CD4-positive, alpha-beta memory T cell (primary cell): Measurements from ENCODE around the gene CABYR. TPM values are rescaled to one million over a fixed set of nuclear protein-coding genes. Genes with fewer than 3 reads are reported as not detected.

Experiments used
- CTCF ChIA-PET: fragments of 350-600 bp; sonication (Branson Sonifier 250); formaldehyde crosslinking; loops from one replicate; lab custom pipeline; 2021; ENCODE audit warnings: inconsistent platforms; ENCODE audit not compliant: partially characterized antibody; lab: Charles Lee
- POLR2A ChIA-PET: fragments of 350-600 bp; sonication (Branson Sonifier 250); formaldehyde crosslinking; loops from one replicate; lab custom pipeline; 2021; ENCODE audit not compliant: partially characterized antibody; lab: Charles Lee
- DNase-seq, 5 donors: peaks; one replicate each; pipeline versions ENCODE4 v3.0.0 to v3.0.0-alpha.2; 2020 to 2022; ENCODE audit warnings: mixed read lengths in 1 of 5
- H3K27ac ChIP-seq: one replicate; pipeline ENCODE4 v1.7.0; 2013; ENCODE audit warnings: low read depth, low read length
- H3K27me3 ChIP-seq: 2 replicates; pipeline ENCODE4 v1.7.0; 2013; ENCODE audit warnings: mild to moderate bottlenecking, low read length, moderate library complexity; ENCODE audit not compliant: insufficient read depth
- H3K36me3 ChIP-seq: 2 replicates; pipeline ENCODE4 v1.7.0; 2013; ENCODE audit warnings: mild to moderate bottlenecking, low read length, moderate library complexity; ENCODE audit not compliant: insufficient read depth
- H3K4me1 ChIP-seq: 2 replicates; pipeline ENCODE4 v1.7.0; 2013; ENCODE audit warnings: mild to moderate bottlenecking, low read length, moderate library complexity; ENCODE audit not compliant: insufficient read depth
- H3K4me3 ChIP-seq, 2 donors: one replicate each; pipeline ENCODE4 v1.7.0; 2013; ENCODE audit warnings: low read length in 2 of 2, mild to moderate bottlenecking in 1 of 2
- H3K9me3 ChIP-seq, 2 donors: one replicate each; pipeline ENCODE4 v1.7.0; 2013; ENCODE audit warnings: low read length in 2 of 2, control low read depth in 1 of 2; ENCODE audit not compliant: control insufficient read depth in 1 of 2
- H3K27ac Mint-ChIP-seq, 7 donors: one replicate each; pipeline ENCODE4 v1.8.0; 2020 to 2021; ENCODE audit warnings: mixed read lengths in 7 of 7, mild to moderate bottlenecking in 6 of 7, inconsistent platforms in 3 of 7, moderate library complexity in 3 of 7
- H3K27me3 Mint-ChIP-seq, 2 donors: one replicate each; pipeline ENCODE4 v1.8.0; 2020 to 2021; ENCODE audit warnings: mixed read lengths in 2 of 2
- H3K36me3 Mint-ChIP-seq, 2 donors: one replicate each; pipeline ENCODE4 v1.8.0; 2020 to 2021; ENCODE audit warnings: mixed read lengths in 2 of 2, inconsistent platforms in 1 of 2, mild to moderate bottlenecking in 1 of 2
- H3K4me1 Mint-ChIP-seq, 4 donors: one replicate each; pipeline ENCODE4 v1.8.0; 2020 to 2021; ENCODE audit warnings: mixed read lengths in 4 of 4, mild to moderate bottlenecking in 1 of 4
- H3K4me3 Mint-ChIP-seq, 8 donors: one replicate each; pipeline ENCODE4 v1.8.0; 2020 to 2021; ENCODE audit warnings: mixed read lengths in 8 of 8, mild to moderate bottlenecking in 7 of 8, moderate library complexity in 6 of 8, inconsistent platforms in 3 of 8
- H3K9me3 Mint-ChIP-seq, 8 donors: one replicate each; pipeline ENCODE4 v1.8.0; 2020 to 2021; ENCODE audit warnings: mixed read lengths in 8 of 8, mild to moderate bottlenecking in 5 of 8, inconsistent platforms in 3 of 8, moderate library complexity in 1 of 8
- intact Hi-C: fragments of 100-400 bp; cut with micrococcal nuclease; formaldehyde crosslinking; loops from one replicate; pipeline ENCODE4 v1.15.1; 2023
- polyA plus RNA-seq, 2 donors: library from polyadenylated mRNA; unstranded; fragments of 300-500 nt; fragmentation: Illumina TruSeq; gene quantifications; one replicate each; pipeline ENCODE4 v1.2.3, GENCODE V29; 2021
- total RNA-seq, 2 experiments: library from RNA; stranded (reverse); gene quantifications; one replicate each; pipeline ENCODE4 v1.2.3, GENCODE V29; 2021

The CABYR gene
- total and polyA plus RNA-seq, 4 experiments from 2014 or later: 0.36 to 2.2 (median 0.90) TPM

DNA sequence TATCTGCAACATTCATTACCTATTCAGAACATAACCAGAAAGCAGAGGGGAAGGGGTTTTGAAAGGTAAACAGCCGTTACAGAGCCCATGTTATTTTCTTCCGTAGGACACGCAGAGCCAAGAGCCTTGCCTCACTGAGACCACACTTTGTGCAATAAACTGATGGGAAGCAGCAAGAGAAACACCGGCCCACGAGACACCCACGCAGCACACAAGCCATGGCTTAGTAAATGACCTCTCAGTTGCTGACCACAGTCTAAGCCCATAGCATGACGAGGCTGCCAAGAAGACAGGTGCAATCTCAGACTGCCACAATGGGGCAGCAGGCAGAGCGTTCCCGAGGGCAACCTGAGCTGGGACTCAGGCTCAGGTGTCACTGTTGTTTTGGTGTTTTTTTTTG lies 59.6 kb downstream of the CABYR start:
- H3K9me3 Mint-ChIP-seq: no peaks in the 10 kb centered on the region
- H3K9me3 ChIP-seq: no peaks in the 10 kb centered on the region
- H3K27me3 Mint-ChIP-seq: peaks cover 1 to 5% of the 10 kb centered on the region in 2 donors
- H3K36me3 ChIP-seq: no peaks in the 10 kb centered on the region
- no peaks in the 10 kb centered on the region for H3K4me1 Mint-ChIP-seq
- no peak overlapping the region for H3K4me3 ChIP-seq
- no peak overlapping the region for H3K27ac ChIP-seq
- no peaks in the 10 kb centered on the region for H3K27me3 ChIP-seq
- H3K27ac Mint-ChIP-seq: no peak overlapping the region
- CTCF ChIA-PET: no interaction called here
- no peak overlapping the region for H3K4me3 Mint-ChIP-seq
- no peaks in the 10 kb centered on the region for H3K4me1 ChIP-seq
- intact Hi-C loops: no loop called here
- no peak for DNase-seq
- POLR2A ChIA-PET: no interaction called here
- H3K36me3 Mint-ChIP-seq: no peaks in the 10 kb centered on the region

- Histone ChIP-seq H3K36me3 (no peaks in the 10 kb centered on the region), H3K27ac (no peak overlapping the region), H3K4me1 (no peaks in the 10 kb centered on the region), H3K9me3 (no peaks in the 10 kb centered on the region), H3K4me3 (no peak overlapping the region), H3K27me3 (no peaks in the 10 kb centered on the region)
- Mint-ChIP-seq H3K27me3 (peaks cover 1 to 5% of the 10 kb centered on the region in 2 donors), H3K9me3 (no peaks in the 10 kb centered on the region), H3K4me3 (no peak overlapping the region), H3K36me3 (no peaks in the 10 kb centered on the region), H3K4me1 (no peaks in the 10 kb centered on the region), H3K27ac (no peak overlapping the region)
- ChIA-PET CTCF (no interaction called here), POLR2A (no interaction called here)
- intact Hi-C loops: no loop called here
- DNase-seq: no peak
Measured at GRCh38 chr18:24199372-24199962, 60.6 kb downstream of the CABYR start.

DNA sequence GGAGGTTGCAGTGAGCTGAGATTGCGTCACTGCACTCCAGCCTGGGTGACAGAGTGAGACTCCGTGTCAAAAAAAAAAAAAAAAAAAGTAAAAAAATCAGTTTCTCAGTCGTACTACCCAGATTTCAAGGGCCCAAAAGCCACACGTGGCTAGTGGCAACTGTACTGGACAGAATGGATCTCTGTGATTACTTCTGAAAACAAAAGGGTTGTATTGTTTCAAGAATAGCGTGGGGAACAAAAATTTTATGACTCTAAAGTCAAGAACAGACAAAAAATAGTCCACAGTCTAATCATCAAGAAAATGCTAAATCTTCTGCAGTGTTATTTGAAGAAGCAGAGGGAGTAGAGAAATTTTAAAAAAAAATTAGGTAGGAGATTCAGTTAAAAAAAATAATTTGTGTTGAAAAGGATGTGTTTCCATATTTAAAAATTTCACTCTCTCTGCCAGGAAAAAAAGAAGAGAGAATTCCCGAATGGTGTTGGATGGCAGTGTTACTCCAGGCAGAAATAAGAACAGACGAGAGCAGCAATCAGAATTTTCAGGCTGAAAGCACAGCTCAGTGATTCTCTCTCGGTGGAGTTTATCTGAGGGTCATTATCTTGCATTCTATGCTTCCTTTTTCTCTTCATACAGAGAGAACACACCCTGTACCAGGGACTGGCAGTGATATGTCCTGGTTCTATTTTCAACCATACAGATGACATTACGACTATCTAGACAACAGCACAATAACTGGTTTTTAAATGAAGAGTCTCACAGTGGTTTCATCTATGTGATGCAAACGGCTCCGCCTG lies 61.8 kb downstream of the CABYR start:
- intact Hi-C loops: no loop called here
- H3K27ac Mint-ChIP-seq: no peak overlapping the region
- CTCF ChIA-PET: no interaction called here

GRCh38 chr18:24201699-24202687 lies 63.1 kb downstream of the CABYR start:
- POLR2A ChIA-PET: no interaction called here
- CTCF ChIA-PET: interaction anchor here (1.3 kb wide), 1 partner anchor 287 kb away, joined by 3 read pairs; no protein-coding TSS in a partner anchor
- Mint-ChIP-seq H3K9me3 (no peaks in the 10 kb centered on the region), H3K4me3 (no peak overlapping the region), H3K36me3 (no peaks in the 10 kb centered on the region), H3K27ac (no peak overlapping the region), H3K27me3 (peaks cover 0 to 5% of the 10 kb centered on the region in 2 donors), H3K4me1 (no peaks in the 10 kb centered on the region)
- Histone ChIP-seq H3K27me3 (no peaks in the 10 kb centered on the region), H3K4me3 (no peak overlapping the region), H3K27ac (no peak overlapping the region), H3K4me1 (no peaks in the 10 kb centered on the region), H3K36me3 (no peaks in the 10 kb centered on the region), H3K9me3 (no peaks in the 10 kb centered on the region)
- DNase-seq: no peak
- intact Hi-C loops: no loop called here

More for the DNA sequence above, 61.8 kb downstream of the CABYR start:
- H3K4me3 Mint-ChIP-seq: no peak overlapping the region
- no peak for DNase-seq
- POLR2A ChIA-PET: no interaction called here
- no peaks in the 10 kb centered on the region for H3K9me3 Mint-ChIP-seq
- Histone ChIP-seq H3K4me1 (no peaks in the 10 kb centered on the region), H3K27me3 (no peaks in the 10 kb centered on the region), H3K4me3 (no peak overlapping the region), H3K36me3 (no peaks in the 10 kb centered on the region), H3K27ac (no peak overlapping the region), H3K9me3 (no peaks in the 10 kb centered on the region)
- peaks cover 0 to 5% of the 10 kb centered on the region in 2 donors for H3K27me3 Mint-ChIP-seq
- no peaks in the 10 kb centered on the region for H3K36me3 Mint-ChIP-seq
- no peaks in the 10 kb centered on the region for H3K4me1 Mint-ChIP-seq

DNA sequence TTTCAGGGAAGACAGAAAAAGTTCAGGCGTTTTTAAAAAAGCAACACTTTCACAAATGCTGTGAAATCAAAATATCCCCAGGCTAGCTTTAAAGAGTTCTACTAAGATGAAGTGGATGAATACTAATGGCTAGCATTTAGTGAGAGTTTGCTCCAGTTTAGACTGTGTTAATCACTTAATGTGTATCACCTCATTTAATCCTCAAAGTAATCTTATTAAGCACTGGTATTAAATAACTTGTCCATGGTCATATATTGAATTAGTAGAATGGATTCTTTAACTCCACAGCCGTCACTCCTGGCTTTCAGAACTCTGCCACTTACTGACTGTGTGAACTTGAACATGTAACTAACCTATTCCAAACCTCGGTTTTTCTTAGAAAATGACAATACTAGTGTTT lies 66.0 kb downstream of the CABYR start:
- intact Hi-C loops: no loop called here
- Mint-ChIP-seq H3K36me3 (no peaks in the 10 kb centered on the region), H3K27ac (no peak overlapping the region), H3K9me3 (no peaks in the 10 kb centered on the region), H3K27me3 (peaks cover 3 to 4% of the 10 kb centered on the region in 2 donors), H3K4me1 (peaks cover 0 to 1% (median 0%) of the 10 kb centered on the region in 4 donors), H3K4me3 (no peak overlapping the region)
- Histone ChIP-seq H3K27me3 (no peaks in the 10 kb centered on the region), H3K9me3 (no peaks in the 10 kb centered on the region), H3K36me3 (no peaks in the 10 kb centered on the region), H3K4me1 (no peaks in the 10 kb centered on the region), H3K27ac (no peak overlapping the region), H3K4me3 (no peak overlapping the region)
- ChIA-PET CTCF (interaction anchor here (0.9 kb wide), 1 partner anchor 284 kb away, joined by 3 read pairs; no protein-coding TSS in a partner anchor), POLR2A (no interaction called here)
- DNase-seq: no peak

GRCh38 chr18:24208270-24209035 lies 69.6 kb downstream of the CABYR start:
- no peak overlapping the region for H3K4me3 ChIP-seq
- no peaks in the 10 kb centered on the region for H3K4me1 ChIP-seq
- no peak overlapping the region for H3K27ac ChIP-seq
- POLR2A ChIA-PET: no interaction called here
- Mint-ChIP-seq H3K27ac (peak overlapping the region in 1 of 7 donors; percentile 38), H3K4me3 (no peak overlapping the region), H3K9me3 (no peaks in the 10 kb centered on the region), H3K36me3 (no peaks in the 10 kb centered on the region), H3K27me3 (peaks cover 3 to 4% of the 10 kb centered on the region in 2 donors), H3K4me1 (peaks cover 0 to 1% (median 0%) of the 10 kb centered on the region in 4 donors)
- H3K9me3 ChIP-seq: no peaks in the 10 kb centered on the region
- H3K36me3 ChIP-seq: no peaks in the 10 kb centered on the region
- CTCF ChIA-PET: no interaction called here
- intact Hi-C loops: no loop called here
- no peak for DNase-seq
- no peaks in the 10 kb centered on the region for H3K27me3 ChIP-seq
